H1 (cell line): ENCODE results near the gene CTPS1. TPM values are rescaled to one million over a fixed set of nuclear protein-coding genes. Genes with fewer than 3 reads are reported as not detected.

Experiments
- CTCF ChIA-PET: fragments of 300-600 bp; sonication (Branson Sonifier 250); formaldehyde crosslinking; loops from one replicate; lab custom pipeline; 2021; ENCODE audit not compliant: partially characterized antibody; lab: Charles Lee
- POLR2A ChIA-PET: fragments of 300-600 bp; sonication (Branson Sonifier 250); formaldehyde crosslinking; loops from one replicate; lab custom pipeline; 2021; ENCODE audit warnings: inconsistent platforms; ENCODE audit not compliant: partially characterized antibody; lab: Charles Lee
- DNase-seq, 2 experiments: peaks; one replicate each; pipeline versions ENCODE4 v3.0.0 to v3.0.0-alpha.2; 2010 to 2022; ENCODE audit warnings: low spot score in 2 of 2, low read depth in 1 of 2, mixed read lengths in 1 of 2
- FAIRE-seq: peaks from 2 replicates; lab custom pipeline; 2011; peaks lifted over from hg19 to GRCh38; lab: Jason Lieb, UNC
- H2AFZ ChIP-seq: 2 replicates; pipeline ENCODE4 v1.8.1; 2012; ENCODE audit warnings: low read length, inconsistent platforms
- H2AK5ac ChIP-seq: 2 replicates; pipeline ENCODE4 v1.6.1; 2013; ENCODE audit warnings: low read depth, low read length
- H2BK120ac ChIP-seq: replicated peaks from 2 replicates; pipeline ENCODE3; 2013; ENCODE audit warnings: low read depth, low read length, inconsistent platforms
- H2BK12ac ChIP-seq: 2 replicates; pipeline ENCODE4 v1.6.1; 2013; ENCODE audit warnings: low read depth, low read length
- H2BK15ac ChIP-seq: 2 replicates; pipeline ENCODE4 v1.6.1; 2013; ENCODE audit warnings: low read length
- H2BK20ac ChIP-seq: 2 replicates; pipeline ENCODE4 v1.6.1; 2013; ENCODE audit warnings: low read length
- H2BK5ac ChIP-seq: 2 replicates; pipeline ENCODE4 v1.6.1; 2013; ENCODE audit warnings: low read depth, low read length
- H3K14ac ChIP-seq: 2 replicates; pipeline ENCODE4 v1.6.1; 2013; ENCODE audit warnings: inconsistent platforms; ENCODE audit not compliant: insufficient read length
- H3K18ac ChIP-seq: 2 replicates; pipeline ENCODE4 v1.6.1; 2013; ENCODE audit warnings: low read length; ENCODE audit errors: extremely low read depth
- H3K23ac ChIP-seq: 2 replicates; pipeline ENCODE4 v1.6.1; 2013; ENCODE audit warnings: inconsistent platforms; ENCODE audit not compliant: insufficient read length
- H3K23me2 ChIP-seq: 2 replicates; pipeline ENCODE4 v1.6.1; 2013; ENCODE audit warnings: low read depth, low read length
- H3K27ac ChIP-seq: 2 replicates; pipeline ENCODE4 v1.6.1; 2011; ENCODE audit warnings: low read depth, low read length, inconsistent platforms
- H3K27me3 ChIP-seq, 4 experiments: replicated peaks in 1 of 4; 1 replicate in 1 of 4; 2 replicates in 3 of 4; pipeline versions ENCODE4 v1.6.1 to v1.8.1; 2011 to 2013; ENCODE audit warnings: low read length in 3 of 4, mild to moderate bottlenecking in 3 of 4, inconsistent platforms in 2 of 4, mixed read lengths in 2 of 4, moderate library complexity in 1 of 4; ENCODE audit not compliant: control insufficient read depth in 3 of 4, insufficient read depth in 3 of 4; ENCODE audit errors: extremely low read depth in 1 of 4
- H3K36me3 ChIP-seq, 4 experiments: 2 replicates each; pipeline versions ENCODE4 v1.6.1 to v1.8.1; 2011 to 2013; ENCODE audit warnings: mild to moderate bottlenecking in 4 of 4, low read length in 3 of 4, moderate library complexity in 2 of 4, control low read depth in 1 of 4, inconsistent platforms in 1 of 4; ENCODE audit not compliant: insufficient read depth in 4 of 4, control insufficient read depth in 2 of 4
- H3K4ac ChIP-seq: replicated peaks from 2 replicates; pipeline ENCODE3; 2013; ENCODE audit warnings: low read length, low read depth, mixed read lengths, inconsistent platforms; ENCODE audit not compliant: insufficient read length
- H3K4me1 ChIP-seq, 4 experiments: replicated peaks in 1 of 4; 1 replicate in 1 of 4; 2 replicates in 3 of 4; pipeline versions ENCODE4 v1.6.1 to v1.8.1; 2011 to 2013; ENCODE audit warnings: low read length in 3 of 4, inconsistent platforms in 2 of 4, mixed read lengths in 1 of 4; ENCODE audit not compliant: insufficient read depth in 4 of 4, control insufficient read depth in 3 of 4
- H3K4me2 ChIP-seq, 2 experiments: 2 replicates each; pipeline versions ENCODE4 v1.6.1 to v1.8.1; 2011 to 2013; ENCODE audit warnings: low read depth in 2 of 2, low read length in 2 of 2, control low read depth in 1 of 2, inconsistent platforms in 1 of 2, mild to moderate bottlenecking in 1 of 2; ENCODE audit not compliant: insufficient read depth in 1 of 2
- H3K4me3 ChIP-seq, 4 experiments: fragments of 200-600, 300-600 bp in 1 of 4; sonication (generic), shearing (Covaris generic), sonication (Bioruptor Twin) in 1 of 4; 2 replicates each; pipeline versions ENCODE4 v1.5.1 to v1.8.1; 2011 to 2016; ENCODE audit warnings: low read length in 4 of 4, low read depth in 3 of 4, control low read depth in 2 of 4, inconsistent platforms in 2 of 4, mild to moderate bottlenecking in 2 of 4, mixed read lengths in 1 of 4, moderate library complexity in 1 of 4; ENCODE audit not compliant: insufficient read depth in 2 of 4; ENCODE audit errors: extremely low read depth in 1 of 4
- H3K56ac ChIP-seq: replicated peaks from 2 replicates; pipeline ENCODE3; 2013; ENCODE audit warnings: low read depth, mild to moderate bottlenecking, mixed read lengths, low read length, inconsistent platforms; ENCODE audit not compliant: insufficient read length
- H3K79me1 ChIP-seq: 2 replicates; pipeline ENCODE4 v1.6.1; 2013; ENCODE audit warnings: low read depth, low read length, control low read depth
- H3K79me2 ChIP-seq, 2 experiments: 2 replicates each; pipeline versions ENCODE4 v1.6.1 to v1.8.1; 2012 to 2013; ENCODE audit warnings: low read length in 2 of 2, mild to moderate bottlenecking in 2 of 2, inconsistent platforms in 1 of 2; ENCODE audit not compliant: insufficient read depth in 2 of 2, control insufficient read depth in 1 of 2
- H3K9ac ChIP-seq, 4 experiments: replicated peaks in 1 of 4; 1 replicate in 1 of 4; 2 replicates in 3 of 4; pipeline versions ENCODE4 v1.6.1 to v1.8.1; 2011 to 2013; ENCODE audit warnings: low read depth in 3 of 4, low read length in 3 of 4, control low read depth in 2 of 4, mild to moderate bottlenecking in 2 of 4, moderate library complexity in 2 of 4, inconsistent platforms in 1 of 4; ENCODE audit errors: extremely low read depth in 1 of 4
- H3K9me3 ChIP-seq, 2 experiments: 2 replicates each; pipeline versions ENCODE4 v1.6.1 to v1.8.1; 2012 to 2013; ENCODE audit warnings: mild to moderate bottlenecking in 2 of 2, moderate library complexity in 2 of 2, control low read depth in 1 of 2, inconsistent platforms in 1 of 2, low read depth in 1 of 2, low read length in 1 of 2, mixed read lengths in 1 of 2; ENCODE audit not compliant: insufficient read depth in 2 of 2
- H4K20me1 ChIP-seq, 2 experiments: replicated peaks in 1 of 2; 2 replicates each; pipeline versions ENCODE3 to v1.8.1; 2011 to 2013; ENCODE audit warnings: inconsistent platforms in 2 of 2, low read length in 2 of 2, mild to moderate bottlenecking in 1 of 2; ENCODE audit not compliant: insufficient read depth in 2 of 2, control insufficient read depth in 1 of 2
- H4K5ac ChIP-seq: 2 replicates; pipeline ENCODE4 v1.6.1; 2013; ENCODE audit warnings: low read length, low read depth, mixed read lengths, inconsistent platforms; ENCODE audit not compliant: insufficient read length
- H4K8ac ChIP-seq: 2 replicates; pipeline ENCODE4 v1.8.0; 2013; ENCODE audit warnings: mild to moderate bottlenecking, moderate library complexity, low read length, inconsistent platforms; ENCODE audit not compliant: insufficient read depth; ENCODE audit errors: extremely low read depth
- H4K91ac ChIP-seq: replicated peaks from 2 replicates; pipeline ENCODE3; 2013; ENCODE audit warnings: low read length, mixed read lengths, inconsistent platforms; ENCODE audit not compliant: insufficient read length
- CREB1 ChIP-seq: IDR thresholded peaks from 2 replicates; pipeline ENCODE4 v1.6.1; 2012; ENCODE audit warnings: inconsistent platforms
- KDM5A ChIP-seq: fragments of 200-600 bp; IDR thresholded peaks from 2 replicates; pipeline ENCODE4 v1.7.1; 2012; ENCODE audit warnings: mild to moderate bottlenecking, low read length, inconsistent platforms, mixed read lengths
- RBBP5 ChIP-seq: IDR thresholded peaks from 2 replicates; pipeline ENCODE4 v1.7.1; 2012; ENCODE audit warnings: low read depth, mild to moderate bottlenecking, inconsistent platforms, low read length, moderate library complexity, borderline replicate concordance
- RNF2 ChIP-seq: fragments of 200-900, 300-1000 bp; sonication (generic); IDR thresholded peaks from 2 replicates; pipeline ENCODE4 v1.7.1; 2016; ENCODE audit warnings: borderline replicate concordance, low read depth, mild to moderate bottlenecking, antibody characterized with exemption, low read length; ENCODE audit not compliant: poor library complexity, severe bottlenecking; ENCODE audit errors: missing control alignments
- SIN3A ChIP-seq, 2 experiments: IDR thresholded peaks in 1 of 2; conservative IDR thresholded peaks in 1 of 2; 2 replicates each; pipeline ENCODE4 v1.6.1; 2011 to 2012; ENCODE audit warnings: low read length in 2 of 2, improper control_type of control experiment in 1 of 2, low read depth in 1 of 2, mild to moderate bottlenecking in 1 of 2
- TAF7 ChIP-seq: optimal IDR thresholded peaks from 2 replicates; pipeline ENCODE3; 2011; ENCODE audit warnings: low read depth, mild to moderate bottlenecking, inconsistent platforms, low read length, moderate library complexity, borderline replicate concordance
- WGBS, 2 experiments: shearing (Covaris generic) in 1 of 2; methylation state at CpG; one replicate each; pipeline versions ENCODE4 v1.1.6 to v1.1.7; 2013 to 2015; ENCODE audit warnings: low lambda C conversion rate in 2 of 2, mixed read lengths in 2 of 2, inconsistent platforms in 1 of 2, low coverage in 1 of 2, missing lambda C conversion rate in 1 of 2; ENCODE audit not compliant: insufficient replicate concordance in 2 of 2, insufficient coverage in 1 of 2, insufficient read length in 1 of 2; ENCODE audit errors: extremely low coverage in 1 of 2, missing lambda C conversion rate in 1 of 2; 5-methylcytosine and 5-hydroxymethylcytosine counted together
- polyA plus RNA-seq, 7 experiments: library from polyadenylated mRNA; depleted of rRNA in 3 of 7; stranded (reverse) in 5 of 7; unstranded in 2 of 7; fragments of >200 nt in 5 of 7; fragments of 200-250 nt in 2 of 7; gene quantifications; 1 replicate in 5 of 7; 2 replicates in 1 of 7; 4 replicates in 1 of 7; pipeline versions ENCODE4 v1.2.1 to v1.2.3, GENCODE V29; 2011 to 2013; ENCODE audit warnings: missing spikeins in 2 of 7, mixed read lengths in 2 of 7
- total RNA-seq: library from RNA; stranded (reverse); fragmentation: NEBNext Ultra II Directional; extraction: Animal tissue kit (Norgen Biotek cat#: 25700); gene quantifications from 2 replicates; pipeline ENCODE4 v1.2.1, GENCODE V29; 2021

CTPS1 gene
- total and polyA plus RNA-seq, 2 of the 8 experiments (the other 6 are each of a cell fraction or from before 2014, with no cell fraction given) = 35.5 to 103 TPM

GRCh38 chr1:40982721-40983120 lies 3.2 kb downstream of the CTPS1 start:
- Histone ChIP-seq H2AK5ac (no peak overlapping the region), H3K56ac (no peak overlapping the region), H4K5ac (no peak overlapping the region), H3K9ac (no peak overlapping the region), H3K9me3 (no peaks in the 10 kb centered on the region), H2BK12ac (no peak overlapping the region), H2AFZ (no peak overlapping the region), H3K23me2 (peaks cover 13% of the 10 kb centered on the region; the same call in 1 of the 2 replicates), H3K4me3 (no peak overlapping the region), H3K14ac (no peak overlapping the region), H4K91ac (no peak overlapping the region), H4K8ac (no peak overlapping the region), H3K4me2 (no peak overlapping the region), H3K23ac (no peak overlapping the region), H4K20me1 (peaks cover 12 to 27% of the 10 kb centered on the region in 2 experiments), H3K36me3 (peaks cover 27 to 47% (median 44%) of the 10 kb centered on the region in 4 experiments)
- WGBS, 2 experiments = 91% methylated on average over 1 of the region's 1 CpG; no CpG with 5 or more reads in 1 of the 2 experiments
- DNase-seq (no peak), FAIRE-seq (no peak)
- TF ChIP-seq RBBP5 = no peak
- TF ChIP-seq SIN3A (conservative IDR thresholded peaks at IDR 0.05 in 1 of 2, IDR thresholded peaks at IDR 0.05 in 1 of 2; ENCODE audit: low read depth in 1 of 2, low read length in 2 of 2) = no peak
- no peak for TF ChIP-seq RNF2
- TF ChIP-seq KDM5A = no peak
- no peak for TF ChIP-seq CREB1
- TF ChIP-seq TAF7 = no peak
- TF ChIP-seq, all 59 proteins: peak for 0
- peaks cover 4 to 11% (median 6%) of the 10 kb centered on the region in 4 experiments; a peak in 5 of 7 replicates for H3K4me1 ChIP-seq
- H3K27me3 ChIP-seq = no peaks in the 10 kb centered on the region
- no peak overlapping the region for H2BK5ac ChIP-seq
- H3K18ac ChIP-seq = no peak overlapping the region
- ChIA-PET POLR2A (interaction anchor here (1.1 to 9.6 kb wide), 5 partner anchors 13 to 120 kb away, joined by 3 to 49 read pairs (median 4); partner anchors contain the start of gene CITED4), CTCF (interaction anchor here (1.0 to 1.6 kb wide), 3 partner anchors 9 to 120 kb away, joined by 3 to 4 read pairs (median 4); no protein-coding TSS in a partner anchor)
- H2BK120ac ChIP-seq = no peak overlapping the region
- no peak overlapping the region for H2BK20ac ChIP-seq
- H3K79me2 ChIP-seq = peaks cover 17 to 61% of the 10 kb centered on the region in 2 experiments
- H2BK15ac ChIP-seq = no peak overlapping the region
- H3K79me1 ChIP-seq = no peaks in the 10 kb centered on the region
- no peak overlapping the region for H3K4ac ChIP-seq
- H3K27ac ChIP-seq = no peak overlapping the region
